Measurements from ENCODE around the gene GNL3. TPM values are rescaled to one million over a fixed set of nuclear protein-coding genes. Genes with fewer than 3 reads are reported as not detected.

Gene GNL3
- total and polyA plus RNA-seq, 2 of the 8 experiments (the other 6 are each of a cell fraction or from before 2014, with no cell fraction given), result 45.5 to 184 TPM

- TF ChIP-seq CHD7 (IDR thresholded peaks at IDR 0.05; ENCODE audit: insufficient replicate concordance, low read length) (no peak), SP2 (IDR thresholded peaks at IDR 0.05; ENCODE audit: low read length) (no peak), CHD1 (IDR thresholded peaks at IDR 0.05; ENCODE audit: low read depth, low read length) (no peak), FOSL1 (IDR thresholded peaks at IDR 0.05; ENCODE audit: insufficient read depth, low read depth, low read length) (no peak), RFX5 (IDR thresholded peaks at IDR 0.05; ENCODE audit: borderline replicate concordance, low read depth, low read length) (no peak), RXRA (IDR thresholded peaks at IDR 0.05; ENCODE audit: insufficient read depth, low read depth, low read length) (no peak), SRF (IDR thresholded peaks at IDR 0.05; ENCODE audit: low read depth, low read length) (no peak), CEBPB (IDR thresholded peaks at IDR 0.05; ENCODE audit: low read depth, low read length) (no peak)
Observed at GRCh38 chr3:52719618-52720017, 33.8 kb downstream of the GNL3 start (continued).

Data from H1 (cell line).